Astrocyte (in vitro differentiated cells and primary cell): ENCODE measurements around the gene TRPV2.

Source experiments
- CTCF ChIP-seq: IDR thresholded peaks from 2 replicates; pipeline ENCODE4 v1.5.1; 2011; ENCODE audit warnings: low read depth, mild to moderate bottlenecking, inconsistent platforms, low read length, moderate library complexity; ENCODE audit not compliant: insufficient read depth
- EZH2 ChIP-seq: IDR thresholded peaks from 2 replicates; pipeline ENCODE4 v1.6.1; 2012; ENCODE audit warnings: mild to moderate bottlenecking, low read length, inconsistent platforms; ENCODE audit not compliant: insufficient read depth

- TF ChIP-seq CTCF (no peak), EZH2 (no peak)
Measured at GRCh38 chr17:16442141-16442540, 26.8 kb downstream of the TRPV2 start.
